Muscle of leg (tissue), 11 donors: ENCODE results near the gene GRIK1. TPM values are rescaled to one million over a fixed set of nuclear protein-coding genes. Genes with fewer than 3 reads are reported as not detected.

Source experiments
- DNase-seq: peaks from one replicate; pipeline ENCODE4 v3.0.0; 2013
- H3K27ac ChIP-seq: one replicate; pipeline ENCODE4 v1.5.1; 2013; ENCODE audit warnings: mild to moderate bottlenecking, low read length, control low read depth
- H3K27me3 ChIP-seq: one replicate; pipeline ENCODE4 v1.6.1; 2013; ENCODE audit warnings: low read length; ENCODE audit not compliant: control insufficient read depth, insufficient read depth
- H3K36me3 ChIP-seq: one replicate; pipeline ENCODE4 v1.6.1; 2013; ENCODE audit warnings: low read length; ENCODE audit not compliant: control insufficient read depth, insufficient read depth
- H3K4me1 ChIP-seq: one replicate; pipeline ENCODE4 v1.6.1; 2013; ENCODE audit warnings: low read length; ENCODE audit not compliant: control insufficient read depth, insufficient read depth
- H3K4me3 ChIP-seq: one replicate; pipeline ENCODE4 v1.5.1; 2013; ENCODE audit warnings: low read length, control low read depth
- H3K9me3 ChIP-seq: replicated peaks from 2 replicates; pipeline ENCODE4 v1.6.1; 2013; ENCODE audit warnings: low read depth, low read length; ENCODE audit not compliant: control insufficient read depth
- WGBS: methylation state at CpG from one replicate; pipeline ENCODE4 v1.1.5; 2013; ENCODE audit warnings: missing lambda C conversion rate; ENCODE audit not compliant: insufficient coverage; 5-methylcytosine and 5-hydroxymethylcytosine counted together
- polyA plus RNA-seq, 8 donors: library from polyadenylated mRNA; unstranded; fragments of 120-200 nt; gene quantifications; one replicate each; pipeline versions ENCODE4 v1.2.1 to v1.2.3, GENCODE V29; 2013; ENCODE audit warnings: inconsistent platforms in 1 of 8, low replicate concordance in 1 of 8; ENCODE audit not compliant: insufficient read length in 8 of 8, insufficient read depth in 1 of 8
- total RNA-seq: library from RNA; stranded (reverse); fragments of 120-200 nt; gene quantifications from one replicate; pipeline ENCODE4 v1.2.4, GENCODE V29; 2013

The GRIK1 gene
- total and polyA plus RNA-seq, 9 donors = 0.25 to 2.1 (median 0.39) TPM

- DNase-seq = no peak
- no peak overlapping the region for H3K27ac ChIP-seq
- H3K4me1 ChIP-seq = no peaks in the 10 kb centered on the region
- H3K4me3 ChIP-seq = no peak overlapping the region
- no CpG with 5 or more reads among the region's 1 CpG for WGBS
- no peaks in the 10 kb centered on the region for H3K27me3 ChIP-seq
- H3K9me3 ChIP-seq = no peaks in the 10 kb centered on the region
- H3K36me3 ChIP-seq = no peaks in the 10 kb centered on the region
Measured at GRCh38 chr21:29885491-29885890, 54.3 kb downstream of the GRIK1 start.

GRCh38 chr21:29875873-29876272 lies 63.9 kb downstream of the GRIK1 start:
- Histone ChIP-seq H3K27me3 (no peaks in the 10 kb centered on the region), H3K4me3 (no peak overlapping the region), H3K27ac (no peak overlapping the region), H3K36me3 (no peaks in the 10 kb centered on the region), H3K9me3 (no peaks in the 10 kb centered on the region), H3K4me1 (no peaks in the 10 kb centered on the region)
- WGBS = no CpG with 5 or more reads among the region's 1 CpG
- DNase-seq = no peak

GRCh38 chr21:29875036-29875716 lies 64.6 kb downstream of the GRIK1 start:
- no peak for DNase-seq
- no peaks in the 10 kb centered on the region for H3K27me3 ChIP-seq
- H3K4me3 ChIP-seq = no peak overlapping the region
- 56% methylated on average over 2 of the region's 3 CpGs for WGBS
- no peak overlapping the region for H3K27ac ChIP-seq
- H3K4me1 ChIP-seq = no peaks in the 10 kb centered on the region
- H3K9me3 ChIP-seq = no peaks in the 10 kb centered on the region
- no peaks in the 10 kb centered on the region for H3K36me3 ChIP-seq

GRCh38 chr21:29873908-29874307 lies 65.9 kb downstream of the GRIK1 start:
- Histone ChIP-seq H3K27me3 (no peaks in the 10 kb centered on the region), H3K9me3 (no peaks in the 10 kb centered on the region), H3K27ac (no peak overlapping the region), H3K4me3 (no peak overlapping the region), H3K4me1 (no peaks in the 10 kb centered on the region), H3K36me3 (no peaks in the 10 kb centered on the region)
- WGBS = 99% methylated on average over 10 of the region's 12 CpGs
- DNase-seq = no peak

GRCh38 chr21:29870814-29871213 lies 69.0 kb downstream of the GRIK1 start:
- H3K4me1 ChIP-seq = no peaks in the 10 kb centered on the region
- H3K4me3 ChIP-seq = no peak overlapping the region
- H3K36me3 ChIP-seq = no peaks in the 10 kb centered on the region
- no peak overlapping the region for H3K27ac ChIP-seq
- no peaks in the 10 kb centered on the region for H3K27me3 ChIP-seq
- WGBS = 65% methylated on average over 5 of the region's 6 CpGs
- no peak for DNase-seq
- H3K9me3 ChIP-seq = no peaks in the 10 kb centered on the region

GRCh38 chr21:29867796-29868195 lies 72.0 kb downstream of the GRIK1 start:
- no peaks in the 10 kb centered on the region for H3K4me1 ChIP-seq
- H3K27ac ChIP-seq = no peak overlapping the region
- no peak for DNase-seq
- WGBS = 60% methylated on average over 1 of the region's 1 CpG
- H3K4me3 ChIP-seq = no peak overlapping the region
- H3K27me3 ChIP-seq = no peaks in the 10 kb centered on the region
- no peaks in the 10 kb centered on the region for H3K9me3 ChIP-seq
- no peaks in the 10 kb centered on the region for H3K36me3 ChIP-seq

- Histone ChIP-seq H3K27me3 (no peaks in the 10 kb centered on the region), H3K4me1 (no peaks in the 10 kb centered on the region), H3K9me3 (no peaks in the 10 kb centered on the region), H3K36me3 (no peaks in the 10 kb centered on the region), H3K4me3 (no peak overlapping the region), H3K27ac (no peak overlapping the region)
- no peak for DNase-seq
- WGBS = no CpG with 5 or more reads among the region's 2 CpGs
Measured at GRCh38 chr21:29860346-29860745, 79.5 kb downstream of the GRIK1 start.

GRCh38 chr21:29857150-29857549 lies 82.6 kb downstream of the GRIK1 start:
- H3K36me3 ChIP-seq = no peaks in the 10 kb centered on the region
- no peaks in the 10 kb centered on the region for H3K4me1 ChIP-seq
- no peak overlapping the region for H3K27ac ChIP-seq
- no peaks in the 10 kb centered on the region for H3K9me3 ChIP-seq
- WGBS = 97% methylated on average over 4 of the region's 6 CpGs
- H3K4me3 ChIP-seq = no peak overlapping the region
- no peak for DNase-seq
- no peaks in the 10 kb centered on the region for H3K27me3 ChIP-seq

GRCh38 chr21:29854795-29855194 lies 85.0 kb downstream of the GRIK1 start:
- no peaks in the 10 kb centered on the region for H3K36me3 ChIP-seq
- no peaks in the 10 kb centered on the region for H3K27me3 ChIP-seq
- H3K27ac ChIP-seq = no peak overlapping the region
- no peak for DNase-seq
- no peak overlapping the region for H3K4me3 ChIP-seq
- WGBS = 100% methylated on average over 1 of the region's 1 CpG
- no peaks in the 10 kb centered on the region for H3K4me1 ChIP-seq
- no peaks in the 10 kb centered on the region for H3K9me3 ChIP-seq

GRCh38 chr21:29851611-29852010 lies 88.2 kb downstream of the GRIK1 start:
- DNase-seq = no peak
- Histone ChIP-seq H3K4me1 (no peaks in the 10 kb centered on the region), H3K27ac (no peak overlapping the region), H3K4me3 (no peak overlapping the region), H3K36me3 (no peaks in the 10 kb centered on the region), H3K27me3 (no peaks in the 10 kb centered on the region), H3K9me3 (no peaks in the 10 kb centered on the region)
- WGBS = 85% methylated on average over 3 of the region's 3 CpGs

GRCh38 chr21:29849735-29850176 lies 90.0 kb downstream of the GRIK1 start:
- no peaks in the 10 kb centered on the region for H3K27me3 ChIP-seq
- H3K4me1 ChIP-seq = no peaks in the 10 kb centered on the region
- no peaks in the 10 kb centered on the region for H3K36me3 ChIP-seq
- no peaks in the 10 kb centered on the region for H3K9me3 ChIP-seq
- whole genome bisulfite sequencing = 14% methylated on average over 2 of the region's 6 CpGs
- H3K4me3 ChIP-seq = no peak overlapping the region
- no peak overlapping the region for H3K27ac ChIP-seq
- peak; percentile 71 for DNase-seq
